COLO668 (cell line): ENCODE results near the gene C17orf107.
A peak's percentile ranks its signal among the peaks of the same experiment; 100 is the strongest.

ENCODE experiments used
- DNase-seq: peaks from one replicate; lab custom pipeline; 2025; ENCODE audit not compliant: unreplicated experiment; lab: John Stamatoyannopoulos, UW

Gene C17orf107

GRCh38 chr17:4934173-4934979 is 35.0 kb downstream of the C17orf107 start:
- DNase-seq, result peak; percentile 30

- DNase-seq, result no peak
Measured at GRCh38 chr17:4935650-4936049, 36.3 kb downstream of the C17orf107 start.

GRCh38 chr17:4936436-4936835 is 37.1 kb downstream of the C17orf107 start:
- no peak for DNase-seq

- DNase-seq, result no peak
Measured at GRCh38 chr17:4937553-4937952, 38.2 kb downstream of the C17orf107 start.

GRCh38 chr17:4938069-4938491 is 38.7 kb downstream of the C17orf107 start:
- DNase-seq, result no peak

- DNase-seq, result peak; percentile 13
Measured at GRCh38 chr17:4938688-4939545, 39.6 kb downstream of the C17orf107 start.

- peak; percentile 14 for DNase-seq
Measured at GRCh38 chr17:4939546-4939795, 40.1 kb downstream of the C17orf107 start.

- peak; percentile 97 for DNase-seq
Measured at GRCh38 chr17:4939796-4940554, 40.6 kb downstream of the C17orf107 start, which contains the start of the genes RNF167 and SLC25A11. Gene RNF167 (plus strand): TSS chr17:4940268. CDS start chr17:4940910, 642 bp downstream. Gene SLC25A11 (minus strand): TSS chr17:4940046. CDS start chr17:4939910, 136 bp downstream.

- DNase-seq, result peak; percentile 25
Measured at GRCh38 chr17:4940555-4941318, 41.4 kb downstream of the C17orf107 start.

GRCh38 chr17:4941319-4941610 is 41.9 kb downstream of the C17orf107 start:
- no peak for DNase-seq

- DNase-seq, result no peak
Measured at GRCh38 chr17:4942760-4943508, 43.6 kb downstream of the C17orf107 start.

- DNase-seq, result no peak
Measured at GRCh38 chr17:4944163-4944553, 44.8 kb downstream of the C17orf107 start.

GRCh38 chr17:4944554-4945175 is 45.3 kb downstream of the C17orf107 start:
- no peak for DNase-seq

- peak; percentile 49 for DNase-seq
Measured at GRCh38 chr17:4945176-4945943, 46.0 kb downstream of the C17orf107 start.

GRCh38 chr17:4945944-4946280 is 46.6 kb downstream of the C17orf107 start:
- DNase-seq, result peak; percentile 9

GRCh38 chr17:4946312-4946976 is 47.1 kb downstream of the C17orf107 start:
- no peak for DNase-seq

- no peak for DNase-seq
Measured at GRCh38 chr17:4947010-4947410, 47.7 kb downstream of the C17orf107 start.

- peak; percentile 51 for DNase-seq
Measured at GRCh38 chr17:4947411-4948165, 48.3 kb downstream of the C17orf107 start.
